Suprapubic skin (tissue), 3 donors: Measurements from ENCODE around the gene MTMR3.

Experiments used
- CTCF ChIP-seq, 2 donors: fragments of 200-600 bp in 1 of 2; fragments of 450-650 bp in 1 of 2; sonication (generic) in 1 of 2; IDR thresholded peaks; one replicate each; pipeline ENCODE4 v1.5.1; 2016 to 2019; ENCODE audit warnings: antibody characterized with exemption in 2 of 2, mild to moderate bottlenecking in 1 of 2, moderate library complexity in 1 of 2
- POLR2A ChIP-seq, 2 donors: fragments of 450-650 bp; IDR thresholded peaks; one replicate each; pipeline ENCODE4 v1.6.1; 2017; ENCODE audit warnings: antibody characterized with exemption in 2 of 2, mild to moderate bottlenecking in 2 of 2, moderate library complexity in 2 of 2

GRCh38 chr22:30056015-30056414 is 173.0 kb downstream of the MTMR3 start:
- TF ChIP-seq CTCF (IDR thresholded peaks at IDR 0.05) (no peak), POLR2A (IDR thresholded peaks at IDR 0.05) (no peak)
